ENCODE measurements around the gene NUCB1. TPM values are rescaled to one million over a fixed set of nuclear protein-coding genes. Genes with fewer than 3 reads are reported as not detected.

NUCB1 gene
- total RNA-seq, 1 donor from 2014 or later: 126 TPM

GRCh38 chr19:48945817-48946216 is 45.7 kb downstream of the NUCB1 start:
- no peak for TF ChIP-seq CTCF (IDR thresholded peaks at IDR 0.05)
- DNase-seq (no peak), ATAC-seq (ENCODE audit: low read depth) (no peak)
- no peak overlapping the region for H3K4me3 Mint-ChIP-seq
- intact Hi-C loops (cut with micrococcal nuclease): no loop called here
- no peaks in the 10 kb centered on the region for H3K36me3 Mint-ChIP-seq (ENCODE audit: low read depth)
- ChIA-PET CTCF (no interaction called here), POLR2A (interaction anchor here (0.6 kb wide), 1 partner anchor 65 kb away, joined by 6 read pairs; no protein-coding TSS in a partner anchor)
- no peaks in the 10 kb centered on the region for H3K4me1 Mint-ChIP-seq
- H3K27ac Mint-ChIP-seq: no peak overlapping the region
- H3K9me3 Mint-ChIP-seq: peaks cover 3% of the 10 kb centered on the region
- no peaks in the 10 kb centered on the region for H3K27me3 Mint-ChIP-seq

- no peaks in the 10 kb centered on the region for H3K36me3 Mint-ChIP-seq (ENCODE audit: low read depth)
- no peak overlapping the region for H3K27ac Mint-ChIP-seq
- peaks cover 3% of the 10 kb centered on the region for H3K9me3 Mint-ChIP-seq
- no peak for TF ChIP-seq CTCF (IDR thresholded peaks at IDR 0.05)
- H3K4me3 Mint-ChIP-seq: no peak overlapping the region
- DNase-seq (no peak), ATAC-seq (ENCODE audit: low read depth) (no peak)
- H3K4me1 Mint-ChIP-seq: no peaks in the 10 kb centered on the region
- POLR2A ChIA-PET: interaction anchor here (0.6 kb wide), 1 partner anchor 66 kb away, joined by 6 read pairs; no protein-coding TSS in a partner anchor
- no peaks in the 10 kb centered on the region for H3K27me3 Mint-ChIP-seq
- intact Hi-C loops (cut with micrococcal nuclease): no loop called here
- CTCF ChIA-PET: no interaction called here
These were observed 46.5 kb downstream of the NUCB1 start for GRCh38 chr19:48946463-48947257.

- TF ChIP-seq CTCF (IDR thresholded peaks at IDR 0.05): no peak
- DNase-seq: no peak
- CTCF ChIA-PET: no interaction called here
- intact Hi-C loops (cut with micrococcal nuclease): no loop called here
- Mint-ChIP-seq H3K27me3 (no peaks in the 10 kb centered on the region), H3K9me3 (peaks cover 3% of the 10 kb centered on the region), H3K36me3 (ENCODE audit: low read depth) (no peaks in the 10 kb centered on the region), H3K27ac (no peak overlapping the region), H3K4me1 (no peaks in the 10 kb centered on the region), H3K4me3 (no peak overlapping the region)
- POLR2A ChIA-PET: no interaction called here
- ATAC-seq (ENCODE audit: low read depth): no peak
These were observed 47.1 kb downstream of the NUCB1 start for GRCh38 chr19:48947258-48947542.

GRCh38 chr19:48950159-48950558 is 50.0 kb downstream of the NUCB1 start:
- DNase-seq (no peak), ATAC-seq (ENCODE audit: low read depth) (no peak)
- intact Hi-C loops (cut with micrococcal nuclease): no loop called here
- ChIA-PET POLR2A (no interaction called here), CTCF (no interaction called here)
- H3K4me3 Mint-ChIP-seq: no peak overlapping the region
- no peak for TF ChIP-seq CTCF (IDR thresholded peaks at IDR 0.05)
- peaks cover 3% of the 10 kb centered on the region for H3K9me3 Mint-ChIP-seq
- peaks cover 5% of the 10 kb centered on the region for H3K4me1 Mint-ChIP-seq
- H3K27ac Mint-ChIP-seq: no peak overlapping the region
- H3K27me3 Mint-ChIP-seq: no peaks in the 10 kb centered on the region
- H3K36me3 Mint-ChIP-seq (ENCODE audit: low read depth): no peaks in the 10 kb centered on the region

GRCh38 chr19:48950830-48951519 is 50.9 kb downstream of the NUCB1 start:
- ATAC-seq (ENCODE audit: low read depth) (no peak), DNase-seq (no peak)
- Mint-ChIP-seq H3K4me1 (peaks cover 13% of the 10 kb centered on the region), H3K27ac (no peak overlapping the region), H3K9me3 (peaks cover 3% of the 10 kb centered on the region), H3K4me3 (no peak overlapping the region), H3K27me3 (no peaks in the 10 kb centered on the region), H3K36me3 (ENCODE audit: low read depth) (peaks cover 4% of the 10 kb centered on the region)
- POLR2A ChIA-PET: interaction anchor here (0.6 kb wide), 1 partner anchor 865 kb away, joined by 3 read pairs; no protein-coding TSS in a partner anchor
- CTCF ChIA-PET: no interaction called here
- intact Hi-C loops (cut with micrococcal nuclease): no loop called here
- no peak for TF ChIP-seq CTCF (IDR thresholded peaks at IDR 0.05)

Data from activated B cell treated with CpG ODN at 0.5 μM for 24 hours (primary cell).